Right cardiac atrium (tissue), 5 donors: ENCODE data around the gene SPATS1. TPM values are rescaled to one million over a fixed set of nuclear protein-coding genes. Genes with fewer than 3 reads are reported as not detected.
"Not testable (repeated sequence)": the region's sequence is repeated elsewhere in the genome, so short reads cannot be mapped to it uniquely, and the experiment has no call there.

Source experiments
- ATAC-seq, 2 donors: fragments of 200-7000 bp; cut with Tn5 transposase; one replicate each; pipeline versions ENCODE4 v1.8.0 to v1.9.1; 2020; ENCODE audit warnings: moderate library complexity in 2 of 2, mild to moderate bottlenecking in 1 of 2
- DNase-seq, 3 donors: peaks; one replicate each; pipeline ENCODE4 v3.0.0-alpha.2; 2020
- H3K27ac ChIP-seq: one replicate; pipeline ENCODE4 v1.5.1; 2013; ENCODE audit warnings: mild to moderate bottlenecking, low read length, control low read depth, moderate library complexity
- H3K27me3 ChIP-seq: one replicate; pipeline ENCODE4 v1.6.1; 2013; ENCODE audit not compliant: control insufficient read depth, insufficient read depth
- H3K4me1 ChIP-seq: one replicate; pipeline ENCODE4 v1.6.1; 2013; ENCODE audit warnings: low read length; ENCODE audit not compliant: control insufficient read depth, insufficient read depth
- H3K4me3 ChIP-seq: one replicate; pipeline ENCODE4 v1.5.1; 2013; ENCODE audit warnings: low read length, control low read depth
- H3K9me3 ChIP-seq: one replicate; pipeline ENCODE4 v1.6.1; 2013; ENCODE audit warnings: low read length; ENCODE audit not compliant: control insufficient read depth
- WGBS: extraction: QIAGEN DNeasy Blood & Tissue Kit; methylation state at CpG from one replicate; pipeline ENCODE4 v1.1.7; 2013; 5-methylcytosine and 5-hydroxymethylcytosine counted together
- intact Hi-C, 4 donors: fragments of 100-400 bp; cut with DNase I; formaldehyde crosslinking; loops; one replicate each; pipeline versions ENCODE4 v1.11.0 to v1.14.0; 2022 to 2023
- polyA plus RNA-seq: library from polyadenylated mRNA; stranded (reverse); fragments of 200-250 nt; gene quantifications from one replicate; pipeline ENCODE4 v1.2.3, GENCODE V29; 2013
- total RNA-seq, 4 donors: library from RNA; stranded (reverse); fragmentation: NEBNext Ultra II Directional; extraction: Animal tissue kit (Norgen Biotek cat#: 25700); gene quantifications; one replicate each; pipeline ENCODE4 v1.2.1, GENCODE V29; 2021
- donor health status: healthy with polysubstance abuse.
- donor health status: DM: no; HTN: yes; CAD: no.
- donor health status: DM: no; HTN: no; CAD: no.
- donor health status: DM: no; HTN: yes; CAD: no; lungs with severe emphysema.
- donor health status: DM: yes; HTN: yes; CAD: no.

The SPATS1 gene
- total and polyA plus RNA-seq, 5 donors: not detected

- not testable (repeated sequence) for H3K27ac ChIP-seq, ATAC-seq, H3K27me3 ChIP-seq, H3K4me3 ChIP-seq, H3K4me1 ChIP-seq, H3K9me3 ChIP-seq, DNase-seq
- 82% methylated on average over 4 of the region's 4 CpGs for WGBS
- intact Hi-C loops: loop anchor here in 1 of 4 donors (10.0 kb wide), 1 partner anchor 252 kb away; no protein-coding TSS in a partner anchor
Observed at GRCh38 chr6:44346818-44347217, 4.4 kb downstream of the SPATS1 start.

DNA sequence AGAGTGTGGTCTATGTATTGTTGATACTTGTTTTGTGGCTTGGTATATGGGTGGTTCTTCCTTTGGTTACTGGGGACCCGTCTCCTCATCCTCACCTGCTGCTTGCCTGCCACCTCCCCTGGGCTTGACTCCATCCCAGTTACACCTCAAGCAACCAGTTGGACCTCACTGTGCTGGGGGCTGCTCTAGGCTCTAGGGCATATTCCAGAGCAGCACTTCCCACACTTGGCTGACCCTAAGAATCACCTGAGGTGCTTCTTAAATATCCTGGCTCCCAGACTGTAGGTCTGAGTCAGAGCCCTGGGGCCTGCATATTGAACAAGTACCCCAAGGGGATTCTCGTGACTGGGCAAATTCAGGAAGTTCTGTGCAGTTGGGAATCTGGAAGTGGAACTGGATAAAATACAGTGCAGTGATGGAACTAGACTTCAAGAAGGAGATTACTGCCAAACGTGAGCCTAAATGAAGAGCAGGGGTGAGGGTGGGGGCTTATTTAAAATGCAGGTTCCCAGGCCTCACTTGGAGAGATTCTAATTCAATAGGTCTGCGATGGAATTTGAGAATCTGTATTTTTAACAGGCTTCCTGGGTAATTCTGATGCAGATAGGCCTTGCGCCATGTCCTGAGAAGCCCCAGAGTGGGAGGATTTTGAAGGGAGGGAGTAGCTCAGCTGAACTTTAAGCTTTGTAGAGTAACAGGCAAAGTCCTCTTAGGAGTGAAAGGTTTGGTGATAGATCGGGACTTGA, 7.6 kb downstream of the SPATS1 start:
- no peak overlapping the region for H3K27ac ChIP-seq
- WGBS: 62% methylated on average over 6 of the region's 6 CpGs
- ATAC-seq: no peak

GRCh38 chr6:44350650-44350994, 8.2 kb downstream of the SPATS1 start:
- H3K27ac ChIP-seq, H3K4me3 ChIP-seq, H3K9me3 ChIP-seq, ATAC-seq, H3K4me1 ChIP-seq, DNase-seq, H3K27me3 ChIP-seq, intact Hi-C loops: not testable (repeated sequence)
- WGBS: 76% methylated on average over 4 of the region's 4 CpGs

More for the DNA sequence above, 7.6 kb downstream of the SPATS1 start:
- H3K4me1 ChIP-seq: no peaks in the 10 kb centered on the region
- no peak overlapping the region for H3K4me3 ChIP-seq
- intact Hi-C loops: loop anchor here in 1 of 4 donors (10.0 kb wide), 1 partner anchor 255 kb away; no protein-coding TSS in a partner anchor
- H3K27me3 ChIP-seq: no peaks in the 10 kb centered on the region
- H3K9me3 ChIP-seq: no peaks in the 10 kb centered on the region
- no peak for DNase-seq

GRCh38 chr6:44352259-44352658, 9.8 kb downstream of the SPATS1 start:
- Histone ChIP-seq H3K27ac (no peak overlapping the region), H3K9me3 (no peaks in the 10 kb centered on the region), H3K4me1 (no peaks in the 10 kb centered on the region), H3K4me3 (no peak overlapping the region), H3K27me3 (no peaks in the 10 kb centered on the region)
- DNase-seq (no peak), ATAC-seq (no peak)
- 86% methylated on average over 4 of the region's 4 CpGs for WGBS
- intact Hi-C loops: no loop called here

- Histone ChIP-seq H3K4me3 (no peak overlapping the region), H3K27ac (no peak overlapping the region), H3K4me1 (no peaks in the 10 kb centered on the region), H3K9me3 (no peaks in the 10 kb centered on the region), H3K27me3 (no peaks in the 10 kb centered on the region)
- 65% methylated on average over 2 of the region's 2 CpGs for WGBS
- no peak for DNase-seq
- intact Hi-C loops: no loop called here
- no peak for ATAC-seq
Observed at GRCh38 chr6:44353336-44353735, 10.9 kb downstream of the SPATS1 start.

DNA sequence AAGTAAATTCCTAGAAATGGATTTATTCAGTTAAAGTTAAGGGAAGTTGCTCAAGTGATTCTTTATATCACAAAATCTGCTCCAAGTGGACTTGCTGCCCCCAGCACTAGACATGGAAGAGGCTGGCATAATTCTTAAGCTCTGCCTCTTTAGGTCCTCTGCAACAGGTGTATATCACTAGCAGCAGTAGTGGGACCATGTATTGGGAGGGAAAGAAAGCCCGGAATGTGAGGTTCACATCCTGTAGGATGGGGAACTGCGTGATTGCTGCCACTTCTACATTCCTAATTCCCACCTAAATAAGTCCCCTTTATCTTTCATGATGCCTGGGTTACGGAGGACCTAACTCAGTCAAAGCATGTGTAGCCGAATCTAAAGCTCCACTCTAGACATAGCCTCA, 13.2 kb downstream of the SPATS1 start:
- 84% methylated on average over 4 of the region's 4 CpGs for WGBS
- intact Hi-C loops: no loop called here
- H3K4me1 ChIP-seq: no peaks in the 10 kb centered on the region
- no peak overlapping the region for H3K27ac ChIP-seq
- H3K9me3 ChIP-seq: no peaks in the 10 kb centered on the region
- no peak for DNase-seq
- no peak overlapping the region for H3K4me3 ChIP-seq
- H3K27me3 ChIP-seq: no peaks in the 10 kb centered on the region
- no peak for ATAC-seq

DNA sequence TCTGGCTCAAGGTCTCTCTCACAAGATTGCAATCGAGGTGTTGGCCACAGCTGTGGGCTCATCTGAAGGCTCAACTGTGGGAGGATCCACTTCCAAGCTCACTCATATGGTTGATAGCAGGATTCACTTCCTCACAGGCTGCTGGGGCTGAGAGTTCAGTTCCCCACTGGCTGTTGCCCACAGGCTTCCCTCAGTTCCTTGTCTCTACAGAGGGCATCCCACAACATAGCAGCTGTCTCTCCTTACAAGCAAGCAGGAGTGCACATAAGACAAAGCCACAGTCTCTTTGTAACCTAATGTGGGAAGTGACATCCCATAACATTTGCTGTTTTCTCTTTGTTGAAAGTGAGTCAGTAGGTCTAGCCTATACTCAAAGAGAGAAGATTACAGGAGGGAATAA, 14.0 kb downstream of the SPATS1 start:
- intact Hi-C loops: no loop called here
- H3K27me3 ChIP-seq: no peaks in the 10 kb centered on the region
- H3K4me3 ChIP-seq: no peak overlapping the region
- no peak overlapping the region for H3K27ac ChIP-seq
- 63% methylated on average over 1 of the region's 1 CpG for WGBS
- H3K4me1 ChIP-seq: no peaks in the 10 kb centered on the region
- ATAC-seq (no peak), DNase-seq (no peak)
- no peaks in the 10 kb centered on the region for H3K9me3 ChIP-seq

GRCh38 chr6:44359973-44360372, 17.5 kb downstream of the SPATS1 start:
- no peak for ATAC-seq
- Histone ChIP-seq H3K27ac (no peak overlapping the region), H3K9me3 (no peaks in the 10 kb centered on the region), H3K4me1 (no peaks in the 10 kb centered on the region), H3K27me3 (no peaks in the 10 kb centered on the region), H3K4me3 (no peak overlapping the region)
- intact Hi-C loops: no loop called here
- no peak for DNase-seq
- whole genome bisulfite sequencing: 79% methylated on average over 3 of the region's 3 CpGs

GRCh38 chr6:44361947-44362346, 19.5 kb downstream of the SPATS1 start:
- H3K4me1 ChIP-seq: no peaks in the 10 kb centered on the region
- H3K9me3 ChIP-seq: no peaks in the 10 kb centered on the region
- H3K27me3 ChIP-seq: no peaks in the 10 kb centered on the region
- H3K4me3 ChIP-seq: no peak overlapping the region
- intact Hi-C loops: no loop called here
- no peak for ATAC-seq
- 74% methylated on average over 6 of the region's 6 CpGs for WGBS
- no peak overlapping the region for H3K27ac ChIP-seq
- DNase-seq: no peak

GRCh38 chr6:44363377-44363926, 21.0 kb downstream of the SPATS1 start:
- no peaks in the 10 kb centered on the region for H3K9me3 ChIP-seq
- WGBS: 97% methylated on average over 3 of the region's 3 CpGs

GRCh38 chr6:44366781-44367180, 24.3 kb downstream of the SPATS1 start:
- intact Hi-C loops: no loop called here
- Histone ChIP-seq H3K27ac (no peak overlapping the region), H3K9me3 (no peaks in the 10 kb centered on the region), H3K4me3 (no peak overlapping the region), H3K27me3 (no peaks in the 10 kb centered on the region), H3K4me1 (no peaks in the 10 kb centered on the region)
- no peak for ATAC-seq
- DNase-seq: no peak
- 92% methylated on average over 3 of the region's 3 CpGs for WGBS

More at GRCh38 chr6:44363377-44363926, 21.0 kb downstream of the SPATS1 start:
- ATAC-seq (no peak), DNase-seq (no peak)
- no peaks in the 10 kb centered on the region for H3K4me1 ChIP-seq
- intact Hi-C loops: no loop called here
- H3K4me3 ChIP-seq: no peak overlapping the region
- H3K27me3 ChIP-seq: no peaks in the 10 kb centered on the region
- no peak overlapping the region for H3K27ac ChIP-seq
